NCI-H526 (cell line): ENCODE results near the gene SENP7.
A peak's percentile ranks its signal among the peaks of the same experiment; 100 is the strongest.

Source experiments
- DNase-seq, 2 experiments: peaks; one replicate each; lab custom pipeline; 2025; lab: John Stamatoyannopoulos, UW

The SENP7 gene

DNA sequence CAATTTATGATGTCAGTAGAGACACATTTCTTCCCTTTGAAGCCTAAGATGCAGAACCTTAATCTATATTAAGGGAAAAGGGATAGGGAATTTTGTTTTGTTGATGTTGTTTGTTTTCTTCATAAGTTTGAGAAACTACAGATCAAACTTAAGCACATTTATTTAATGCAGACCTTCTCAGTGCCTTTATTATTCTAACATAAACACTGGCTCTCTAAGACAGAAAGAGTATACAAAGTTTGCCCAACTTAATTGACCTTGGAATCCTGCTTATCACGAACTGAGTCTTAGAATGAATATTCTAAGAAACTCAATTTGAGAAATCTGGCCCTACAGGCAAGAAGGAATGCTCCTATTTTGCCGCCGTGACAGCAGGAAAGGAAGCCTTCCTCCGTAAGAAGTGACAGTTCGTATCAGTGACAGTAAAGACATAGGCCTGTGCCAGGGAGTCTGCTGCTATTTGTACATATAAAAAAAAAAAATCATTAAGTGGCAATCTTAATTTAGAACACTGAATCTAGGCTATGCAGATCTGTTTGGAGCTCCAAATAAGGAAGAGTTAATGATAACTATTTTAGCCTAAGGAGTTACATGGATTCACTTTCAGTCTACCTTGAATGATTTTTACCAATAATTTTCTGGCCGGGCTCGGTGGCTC lies 183.9 kb downstream of the SENP7 start:
- DNase-seq, result no peak

DNA sequence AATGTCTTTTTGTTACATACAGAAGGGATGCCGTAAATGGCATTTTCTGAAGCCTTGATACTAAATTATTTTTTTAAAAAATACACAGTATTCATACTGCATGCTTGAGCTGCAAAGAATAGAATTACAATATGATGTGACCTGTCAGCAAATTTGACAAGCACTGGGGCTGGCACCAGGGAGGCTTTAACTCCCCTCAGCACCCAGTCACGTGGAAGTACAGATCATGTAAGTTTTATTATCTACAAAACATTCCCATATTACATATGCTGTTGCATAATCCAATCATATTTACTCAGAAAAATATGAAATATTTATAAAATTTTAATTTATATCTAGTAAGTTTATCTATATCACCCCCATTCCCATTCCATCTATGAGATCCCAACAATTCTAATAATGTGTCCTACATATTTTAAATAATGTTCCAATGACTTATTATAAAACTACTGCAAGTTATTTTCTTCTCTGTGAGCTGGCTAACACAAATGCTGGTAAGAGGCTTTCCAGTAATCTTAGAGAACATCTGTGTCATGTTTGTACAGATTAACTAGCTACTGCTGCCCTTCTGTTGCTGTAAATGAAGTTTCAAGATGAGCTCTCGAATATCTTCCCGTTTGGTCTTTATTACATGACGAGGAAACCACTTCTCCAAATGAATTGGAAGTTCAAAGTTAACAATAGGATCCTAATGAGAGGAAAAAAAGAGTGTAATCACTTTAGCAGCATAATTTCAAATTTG lies 187.4 kb downstream of the SENP7 start:
- DNase-seq, result no peak

DNA sequence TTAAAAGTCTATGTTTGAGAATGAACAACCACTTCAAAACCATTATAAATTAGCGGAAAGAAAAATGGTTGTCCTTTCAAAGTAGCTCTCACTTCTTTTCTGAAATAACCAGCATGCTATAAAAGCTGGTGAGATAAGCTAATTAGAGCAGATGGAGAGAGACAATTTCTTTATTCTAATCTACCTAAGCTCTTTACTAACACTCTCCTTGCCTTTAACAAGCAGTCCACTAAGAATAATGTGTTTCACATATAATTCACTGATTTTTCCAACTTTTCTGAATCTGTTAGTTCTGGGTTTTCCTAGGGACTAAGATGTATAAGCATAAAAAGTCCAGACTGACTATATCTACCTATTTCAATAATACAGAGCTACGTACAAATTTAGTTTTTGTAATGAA lies 192.5 kb downstream of the SENP7 start, which contains the start of gene IMPG2:
Gene IMPG2, minus strand, starts transcription at position 101 of the 400 bp plus-strand sequence. CDS start 203 bp downstream, outside the sequence.
- no peak for DNase-seq

DNA sequence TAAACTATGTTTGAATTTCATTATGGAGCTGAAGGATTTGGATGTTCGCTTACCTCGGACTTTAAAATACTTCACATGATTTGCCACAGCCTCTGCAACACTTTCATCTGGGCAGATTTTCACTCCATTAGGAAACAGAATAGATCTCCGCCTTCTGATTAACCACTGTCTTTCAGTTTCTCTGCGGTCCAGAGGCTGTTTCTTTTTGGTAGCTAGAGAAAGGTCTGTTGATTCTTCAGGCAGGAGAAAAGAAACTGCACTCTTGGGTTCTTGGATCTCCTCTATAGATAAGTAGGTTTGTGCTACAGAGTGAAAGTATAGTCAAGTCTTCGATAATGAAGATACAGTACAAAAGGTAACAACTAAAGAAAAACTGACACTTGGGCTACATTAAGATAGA lies 193.5 kb downstream of the SENP7 start:
- no peak for DNase-seq

DNA sequence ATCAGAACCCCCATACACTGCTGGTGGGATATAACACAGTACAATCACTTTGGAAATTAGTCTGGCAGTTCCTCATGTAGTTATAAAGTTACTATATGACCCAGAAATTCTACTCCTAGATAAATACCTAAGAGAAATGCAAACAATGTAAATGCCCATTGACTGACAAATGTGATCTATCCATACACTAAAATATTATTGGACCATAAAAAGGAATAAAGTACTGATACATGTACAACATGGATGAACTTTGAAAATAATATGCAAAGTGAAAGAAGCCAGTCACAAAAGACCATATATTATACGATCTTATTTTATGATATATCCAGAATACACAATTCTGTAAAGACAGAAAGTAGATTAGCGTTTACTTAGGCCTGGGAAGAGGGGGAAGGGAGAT lies 200.5 kb downstream of the SENP7 start:
- no peak for DNase-seq

DNA sequence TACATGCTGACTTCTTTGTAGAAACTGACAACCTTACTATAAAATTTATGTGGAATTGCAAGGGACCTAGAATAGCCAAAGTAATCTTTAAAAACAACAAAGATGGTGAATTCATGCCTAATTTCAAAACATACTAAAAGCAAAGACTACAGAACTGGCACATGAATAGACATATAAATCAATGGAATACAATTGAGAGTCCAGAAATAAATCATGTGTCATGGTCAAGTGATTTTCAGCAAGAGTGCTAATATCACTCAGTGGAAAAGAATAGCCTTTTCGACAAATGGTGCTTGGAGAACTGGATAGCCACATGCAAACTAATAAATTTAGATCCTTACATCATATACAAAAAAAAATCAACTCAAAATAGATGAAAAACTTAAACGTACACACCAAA lies 201.3 kb downstream of the SENP7 start:
- DNase-seq, result no peak

DNA sequence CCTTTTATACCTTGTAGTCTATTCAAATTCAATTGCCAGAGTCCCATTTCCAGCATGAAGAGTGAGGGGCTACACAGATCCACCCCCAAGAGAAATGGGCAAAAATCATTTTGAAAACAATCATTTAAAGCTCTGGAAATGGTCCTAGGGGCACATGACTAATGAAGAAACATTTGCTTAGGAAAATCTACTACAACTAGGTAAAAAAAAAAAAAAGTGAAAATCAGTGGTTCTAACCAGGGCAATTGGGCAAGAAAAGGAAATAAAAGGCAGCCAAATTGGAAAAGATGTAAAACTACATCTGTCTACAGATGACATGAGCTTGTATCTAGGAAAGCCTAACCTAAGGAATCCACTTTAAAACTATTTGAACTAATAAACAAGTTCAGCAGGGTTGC lies 202.0 kb downstream of the SENP7 start:
- no peak for DNase-seq

DNA sequence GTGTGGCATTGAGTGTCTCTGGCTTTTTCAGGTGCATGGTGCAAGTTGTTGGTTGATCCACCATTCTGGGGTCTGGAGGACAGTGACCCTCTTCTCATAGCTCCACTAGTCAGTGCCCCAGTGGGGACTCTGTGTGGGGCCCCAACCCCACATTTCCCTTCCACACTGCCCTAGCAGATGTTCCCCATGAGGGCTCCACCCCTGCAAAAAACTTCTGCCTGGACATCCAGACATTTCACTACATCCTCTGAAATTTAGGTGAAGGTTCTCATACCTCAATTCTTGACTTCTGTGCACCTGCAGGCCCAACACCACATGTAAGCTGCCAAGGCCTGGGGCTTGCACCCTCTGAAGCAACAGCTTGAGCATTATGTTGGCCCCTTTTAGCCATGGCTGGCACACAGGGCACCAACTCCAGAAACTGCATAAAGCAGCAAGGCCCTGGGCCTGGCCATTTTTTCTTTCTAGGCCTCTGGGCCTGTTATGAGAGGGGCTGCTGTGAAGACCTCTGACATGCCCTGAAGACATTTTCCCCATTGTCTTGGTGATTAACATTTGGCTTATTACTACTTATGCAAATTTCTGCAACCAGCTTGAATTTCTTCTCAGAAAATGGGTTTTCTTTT lies 204.8 kb downstream of the SENP7 start:
- peak in 1 of 2 experiments; percentile 2 for DNase-seq

DNA sequence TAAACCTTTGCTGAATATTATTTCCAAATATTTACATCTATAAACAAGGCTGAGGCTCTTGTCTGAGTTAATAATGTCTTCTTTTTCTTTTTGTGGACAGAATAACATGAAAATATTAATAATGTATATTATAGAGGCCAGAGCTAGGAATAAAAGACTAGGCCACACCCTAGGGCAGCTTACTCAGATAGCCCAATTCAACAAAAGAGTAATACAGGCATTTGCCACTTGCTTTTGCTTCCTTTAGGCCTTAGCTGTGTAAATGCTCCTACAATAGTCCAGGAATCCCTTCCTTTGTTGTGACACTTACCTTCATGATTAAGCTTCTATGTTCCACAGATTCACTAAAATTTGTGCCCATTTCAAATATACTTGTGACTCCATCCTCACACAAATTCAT lies 209.2 kb downstream of the SENP7 start:
- no peak for DNase-seq

DNA sequence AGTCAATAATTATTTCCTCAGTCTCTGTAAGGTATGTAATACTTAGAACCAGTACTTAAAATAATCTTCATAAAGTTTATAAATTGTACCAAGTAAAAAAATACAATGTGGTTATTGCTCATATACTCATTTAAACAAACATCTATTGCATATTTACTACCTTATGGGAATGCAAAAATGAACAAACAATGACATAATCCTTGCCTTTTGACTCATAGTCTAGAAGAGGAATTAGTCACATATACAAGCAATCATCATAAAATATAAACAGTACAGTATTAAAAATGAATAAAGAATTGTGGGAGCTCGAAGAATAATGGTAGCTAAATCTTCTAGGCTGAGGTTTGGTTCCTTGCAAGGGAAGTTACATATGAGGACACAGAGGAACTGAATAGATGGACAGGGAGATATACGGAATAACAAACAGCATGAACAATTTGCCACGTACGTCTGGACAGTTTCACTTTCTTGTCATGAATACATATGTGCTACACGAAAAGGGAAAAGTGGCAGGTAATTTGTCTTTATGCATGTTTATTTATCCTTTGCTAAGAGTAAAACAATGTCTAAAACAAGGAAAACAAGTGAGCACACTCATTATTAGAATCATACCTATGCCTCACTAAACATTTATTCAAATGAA lies 209.8 kb downstream of the SENP7 start:
- DNase-seq, result no peak

DNA sequence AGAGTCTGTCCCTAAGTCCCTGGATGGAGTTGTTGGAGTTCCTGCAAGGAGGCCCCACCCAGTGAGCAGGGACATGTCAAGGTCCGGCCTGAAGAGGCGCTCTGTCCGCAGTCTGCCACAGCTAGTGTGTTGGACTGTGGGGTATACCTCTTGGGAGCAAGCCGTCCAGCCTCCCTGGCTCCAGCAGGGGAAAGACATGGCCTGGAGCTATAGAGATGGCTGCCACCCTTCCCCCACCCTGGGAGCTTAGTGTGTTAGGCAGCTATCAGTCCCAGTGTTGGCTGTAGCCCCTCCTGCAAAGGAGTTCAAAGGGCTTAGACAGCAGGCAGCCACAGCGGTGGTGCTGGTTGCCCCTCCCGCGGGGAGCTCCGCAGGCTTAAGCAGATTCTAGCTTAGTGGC lies 212.9 kb downstream of the SENP7 start:
- no peak for DNase-seq

DNA sequence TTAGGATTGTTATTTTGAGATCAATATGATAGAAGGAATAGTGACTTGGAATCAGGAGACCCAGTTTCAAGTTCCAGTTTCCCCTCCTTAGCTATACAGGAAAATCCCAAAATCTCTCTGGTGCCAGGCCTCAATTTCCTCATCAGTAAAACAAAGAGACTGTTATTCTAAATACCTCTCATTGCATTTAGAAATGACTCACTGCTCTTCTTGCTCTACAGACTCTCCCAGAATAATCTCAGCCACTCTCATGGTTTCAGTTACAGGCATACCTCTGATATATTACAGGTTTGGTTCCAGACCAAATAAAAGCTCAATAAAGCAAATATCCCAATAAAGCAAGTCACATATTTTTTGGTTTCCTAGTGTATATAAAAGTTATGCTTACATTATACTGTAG lies 221.0 kb downstream of the SENP7 start:
- no peak for DNase-seq

DNA sequence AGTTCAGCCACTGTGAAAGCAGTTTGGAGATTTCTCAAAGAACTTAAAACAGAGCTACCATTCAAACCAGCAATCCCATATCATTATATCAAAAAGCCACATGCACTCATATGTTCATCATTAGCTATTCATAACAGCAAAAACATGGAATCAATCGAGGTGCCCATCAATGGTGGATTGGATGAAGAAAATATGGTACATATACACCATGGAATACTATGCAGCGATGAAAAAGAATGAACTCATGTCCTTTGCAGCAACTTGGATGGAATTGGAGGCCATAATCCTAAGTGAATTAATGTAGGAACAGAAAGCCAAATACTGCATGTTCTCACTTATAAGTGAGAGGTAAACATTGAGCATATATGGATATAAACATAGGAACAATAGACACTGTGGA lies 224.7 kb downstream of the SENP7 start:
- no peak for DNase-seq

DNA sequence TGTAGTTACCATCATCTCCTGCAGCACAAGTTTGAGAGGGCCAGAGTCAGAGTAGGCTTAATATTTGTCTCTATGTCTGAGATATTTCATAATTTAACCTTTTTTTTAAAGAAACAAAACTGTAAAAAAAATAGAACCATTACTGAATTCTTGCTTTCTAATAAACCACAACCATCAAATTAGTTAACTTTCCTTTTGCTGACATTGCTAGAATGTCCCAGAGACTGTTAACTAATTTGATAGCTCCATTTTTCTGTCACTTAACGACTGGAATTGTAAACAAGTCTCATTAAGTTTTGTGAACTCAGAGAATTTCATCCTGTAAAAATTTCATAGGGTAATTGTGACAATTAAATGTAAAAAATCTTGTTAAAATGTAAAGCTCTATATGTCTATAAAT lies 228.3 kb downstream of the SENP7 start:
- DNase-seq, result no peak

DNA sequence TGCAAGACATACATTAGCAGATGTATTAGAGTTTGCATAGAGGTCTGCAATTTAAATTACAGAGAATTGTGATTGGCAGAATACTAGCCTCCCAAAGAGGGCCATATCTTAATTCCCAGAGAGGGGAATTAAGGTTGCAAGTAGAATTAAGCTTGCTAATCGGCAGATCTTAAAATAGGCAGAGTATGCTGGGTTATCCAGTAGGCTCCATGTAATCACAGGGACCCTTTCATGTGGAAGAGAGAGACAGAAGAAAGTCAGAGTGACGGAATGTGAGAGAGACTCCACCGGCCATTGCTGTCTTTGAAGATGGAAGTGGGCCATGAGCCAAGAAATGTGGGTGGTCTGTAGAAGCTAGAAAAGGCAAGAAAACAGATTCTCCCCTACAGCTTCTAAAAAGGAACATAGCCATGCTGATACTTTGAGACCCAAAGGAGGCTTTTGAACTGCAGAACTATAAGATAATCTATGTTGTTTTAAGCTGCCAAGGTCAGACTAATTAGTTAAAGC lies 231.4 kb downstream of the SENP7 start:
- no peak for DNase-seq

DNA sequence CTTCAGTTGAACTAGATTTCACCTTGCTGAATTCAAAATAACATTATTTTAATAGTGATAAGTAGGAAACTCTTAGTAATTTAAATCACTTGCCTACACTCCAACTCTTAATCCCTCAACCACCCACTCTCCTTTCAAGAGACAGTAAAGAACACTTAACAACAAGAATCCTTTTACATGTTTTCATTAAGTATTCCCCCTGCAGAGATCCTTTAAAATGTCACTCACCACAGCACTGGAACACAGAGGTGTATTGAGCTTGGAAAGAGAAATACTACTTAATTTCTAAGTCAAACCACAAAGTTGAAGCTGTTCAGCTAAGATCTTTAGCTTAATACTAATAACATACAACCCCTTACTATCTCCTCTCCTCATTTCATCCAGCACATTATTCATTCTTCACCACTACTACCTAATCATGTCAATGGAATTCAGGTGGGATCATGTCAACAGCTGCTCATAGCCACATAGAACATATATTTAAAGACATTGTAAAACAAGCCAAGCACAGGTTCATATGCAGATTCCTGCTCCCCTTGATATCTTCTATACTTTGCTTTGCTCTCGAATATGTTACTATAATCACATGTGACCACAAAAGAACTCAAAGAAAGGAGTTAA lies 233.1 kb downstream of the SENP7 start:
- DNase-seq, result no peak

DNA sequence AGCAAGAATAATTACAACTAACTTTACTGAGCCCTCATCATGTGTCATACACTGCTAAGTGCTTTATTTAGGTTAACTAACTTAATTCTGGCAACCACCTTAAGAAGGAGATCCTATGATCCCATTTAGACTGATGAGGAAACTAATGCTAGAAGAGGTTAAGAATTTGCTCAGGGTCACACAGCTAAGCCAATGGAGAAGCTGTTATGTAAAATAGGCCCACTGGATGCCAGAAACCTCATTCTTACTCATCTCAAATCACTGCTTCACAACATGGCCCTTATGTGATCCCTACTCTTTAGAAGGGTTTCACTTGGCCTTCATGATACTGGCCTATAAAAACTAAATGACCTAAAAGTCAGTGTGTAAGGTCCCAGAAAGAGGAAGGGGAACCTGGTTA lies 233.8 kb downstream of the SENP7 start:
- no peak for DNase-seq

DNA sequence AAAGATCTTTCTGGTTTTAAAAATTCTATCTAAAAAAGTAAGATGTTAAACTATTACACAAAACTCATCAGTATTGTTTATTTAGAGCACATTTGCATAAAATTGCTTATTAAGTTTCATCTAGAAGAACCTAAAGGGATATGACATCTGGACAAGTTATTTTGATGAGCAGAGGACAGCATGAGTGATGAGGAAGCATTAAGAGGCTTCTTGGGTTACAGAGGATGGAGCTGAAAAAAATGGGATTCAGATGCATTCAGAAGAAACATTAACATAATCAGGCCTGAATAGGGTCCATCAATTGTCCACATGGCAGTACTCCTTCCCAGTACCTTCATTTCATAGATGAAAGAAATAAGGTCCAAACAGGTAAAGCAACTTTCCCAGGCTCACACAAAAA lies 234.3 kb downstream of the SENP7 start:
- no peak for DNase-seq
